Gastrocnemius medialis (tissue), 4 donors: Measurements from ENCODE around the gene THRB.
"Not testable (repeated sequence)": the region's sequence is repeated elsewhere in the genome, so short reads cannot be mapped to it uniquely, and the experiment has no call there.

Experiments used
- CTCF ChIP-seq, 5 experiments: fragments of 450-650 bp in 3 of 5; fragments of 200-600 bp in 2 of 5; sonication (generic) in 2 of 5; IDR thresholded peaks in 4 of 5; conservative IDR thresholded peaks in 1 of 5; 1 replicate in 4 of 5; 2 replicates in 1 of 5; pipeline ENCODE4 v1.5.1; 2016 to 2019; ENCODE audit warnings: antibody characterized with exemption in 5 of 5, mild to moderate bottlenecking in 3 of 5, moderate library complexity in 3 of 5
- POLR2A ChIP-seq, 2 donors: fragments of 450-650 bp; IDR thresholded peaks; one replicate each; pipeline ENCODE4 v1.6.1; 2017; ENCODE audit warnings: antibody characterized with exemption in 2 of 2, mild to moderate bottlenecking in 2 of 2, moderate library complexity in 2 of 2

GRCh38 chr3:24420829-24421228, 73.8 kb downstream of the THRB start:
- not testable (repeated sequence) for TF ChIP-seq CTCF (IDR thresholded peaks at IDR 0.05 in 4 of 5, conservative IDR thresholded peaks at IDR 0.05 in 1 of 5); POLR2A (IDR thresholded peaks at IDR 0.05)
